Cortex of kidney (tissue), 1 donor: ENCODE data around the gene FSD1.
"Not testable (repeated sequence)": the region's sequence is repeated elsewhere in the genome, so short reads cannot be mapped to it uniquely, and the experiment has no call there.

Experiments
- DNase-seq: peaks from one replicate; lab custom pipeline; 2025; lab: John Stamatoyannopoulos, UW

The FSD1 gene

GRCh38 chr19:4284974-4285373, 19.4 kb upstream of the FSD1 start:
- no peak for DNase-seq

GRCh38 chr19:4286141-4286540, 18.3 kb upstream of the FSD1 start:
- not testable (repeated sequence) for DNase-seq

- DNase-seq: no peak
Measured at GRCh38 chr19:4288091-4288777, 16.2 kb upstream of the FSD1 start.

GRCh38 chr19:4291184-4291732, 13.1 kb upstream of the FSD1 start:
- DNase-seq: no peak

GRCh38 chr19:4292515-4292914, 11.9 kb upstream of the FSD1 start:
- no peak for DNase-seq

- no peak for DNase-seq
Measured at GRCh38 chr19:4294389-4294788, 10.0 kb upstream of the FSD1 start.

GRCh38 chr19:4295972-4296771, 8.2 kb upstream of the FSD1 start:
- DNase-seq: no peak

- no peak for DNase-seq
Measured at GRCh38 chr19:4297901-4298809, 6.2 kb upstream of the FSD1 start.

- no peak for DNase-seq
Measured at GRCh38 chr19:4298810-4299550, 5.4 kb upstream of the FSD1 start.

- no peak for DNase-seq
Measured at GRCh38 chr19:4300589-4300988, 3.8 kb upstream of the FSD1 start.

- DNase-seq: no peak
Measured at GRCh38 chr19:4301590-4302242, 2.7 kb upstream of the FSD1 start.

GRCh38 chr19:4302243-4302640, 2.2 kb upstream of the FSD1 start, which contains the start of gene TMIGD2:
Gene TMIGD2, minus strand, starts transcription at chr19:4302389. Its CDS starts 4 bp downstream, at chr19:4302385.
- DNase-seq: no peak

GRCh38 chr19:4303819-4304537, 420 bp upstream of the FSD1 start:
- DNase-seq: no peak

- no peak for DNase-seq
Measured at GRCh38 chr19:4305257-4305612, 837 bp downstream of the FSD1 start.

GRCh38 chr19:4305659-4306058, 1.3 kb downstream of the FSD1 start:
- DNase-seq: no peak

- DNase-seq: no peak
Measured at GRCh38 chr19:4310247-4311121, 6.1 kb downstream of the FSD1 start.

- DNase-seq: no peak
Measured at GRCh38 chr19:4313847-4314490, 9.6 kb downstream of the FSD1 start.

GRCh38 chr19:4316956-4317355, 12.6 kb downstream of the FSD1 start:
- no peak for DNase-seq

- no peak for DNase-seq
Measured at GRCh38 chr19:4318460-4318859, 14.1 kb downstream of the FSD1 start.
